DND-41 (cell line): Measurements from ENCODE around the gene RBM27.

Experiments
- EZH2 ChIP-seq: IDR thresholded peaks from 3 replicates; pipeline ENCODE4 v1.6.1; 2012; ENCODE audit warnings: borderline replicate concordance, low read depth, mild to moderate bottlenecking, moderate library complexity, low read length, inconsistent platforms; ENCODE audit not compliant: severe bottlenecking
- TF ChIP-seq, protein P1 (sequence below): IDR thresholded peaks from 2 replicates; pipeline ENCODE4 v1.5.1; 2012; ENCODE audit warnings: borderline replicate concordance, low read length, moderate library complexity, mild to moderate bottlenecking; ENCODE audit not compliant: poor library complexity, severe bottlenecking; ENCODE audit errors: extremely low read depth

DNA sequence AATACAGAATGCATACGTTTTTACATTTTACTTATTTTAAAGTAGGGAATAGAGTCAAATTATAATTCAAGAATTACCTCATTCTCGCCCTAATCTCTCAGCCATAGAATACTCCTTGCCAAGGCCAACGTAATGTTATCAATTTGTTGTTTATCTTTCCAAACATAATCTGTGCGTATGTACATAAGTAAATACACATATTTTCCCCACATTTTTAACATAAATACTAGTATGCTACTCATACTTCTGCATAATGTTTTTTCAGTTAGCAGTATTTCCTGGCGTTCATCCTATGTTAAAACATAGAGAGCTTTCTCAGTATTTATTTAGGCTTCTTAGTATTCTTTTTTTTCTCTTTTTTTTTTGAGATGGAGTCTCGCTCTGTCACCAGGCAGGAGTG, 28.8 kb downstream of the RBM27 start:
- TF ChIP-seq, protein P1, sequence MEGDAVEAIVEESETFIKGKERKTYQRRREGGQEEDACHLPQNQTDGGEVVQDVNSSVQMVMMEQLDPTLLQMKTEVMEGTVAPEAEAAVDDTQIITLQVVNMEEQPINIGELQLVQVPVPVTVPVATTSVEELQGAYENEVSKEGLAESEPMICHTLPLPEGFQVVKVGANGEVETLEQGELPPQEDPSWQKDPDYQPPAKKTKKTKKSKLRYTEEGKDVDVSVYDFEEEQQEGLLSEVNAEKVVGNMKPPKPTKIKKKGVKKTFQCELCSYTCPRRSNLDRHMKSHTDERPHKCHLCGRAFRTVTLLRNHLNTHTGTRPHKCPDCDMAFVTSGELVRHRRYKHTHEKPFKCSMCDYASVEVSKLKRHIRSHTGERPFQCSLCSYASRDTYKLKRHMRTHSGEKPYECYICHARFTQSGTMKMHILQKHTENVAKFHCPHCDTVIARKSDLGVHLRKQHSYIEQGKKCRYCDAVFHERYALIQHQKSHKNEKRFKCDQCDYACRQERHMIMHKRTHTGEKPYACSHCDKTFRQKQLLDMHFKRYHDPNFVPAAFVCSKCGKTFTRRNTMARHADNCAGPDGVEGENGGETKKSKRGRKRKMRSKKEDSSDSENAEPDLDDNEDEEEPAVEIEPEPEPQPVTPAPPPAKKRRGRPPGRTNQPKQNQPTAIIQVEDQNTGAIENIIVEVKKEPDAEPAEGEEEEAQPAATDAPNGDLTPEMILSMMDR: no peak
- TF ChIP-seq EZH2: no peak
